SU-DHL-6 (cell line): ENCODE results near the gene MMP14.

ENCODE experiments used
- CTCF ChIP-seq: fragments of 200-600 bp; sonication (generic); IDR thresholded peaks from one replicate; pipeline ENCODE4 v1.5.1; 2017; ENCODE audit warnings: antibody characterized with exemption, mild to moderate bottlenecking, low read length, moderate library complexity; ENCODE audit not compliant: insufficient read depth, poor library complexity, severe bottlenecking
- EZH2phosphoT487 ChIP-seq: fragments of 200-600 bp; sonication (generic), shearing (Covaris generic); conservative IDR thresholded peaks from 2 replicates; pipeline ENCODE4 v1.6.1; 2018; ENCODE audit warnings: mild to moderate bottlenecking, antibody characterized with exemption, low read length, moderate library complexity, mixed read lengths

DNA sequence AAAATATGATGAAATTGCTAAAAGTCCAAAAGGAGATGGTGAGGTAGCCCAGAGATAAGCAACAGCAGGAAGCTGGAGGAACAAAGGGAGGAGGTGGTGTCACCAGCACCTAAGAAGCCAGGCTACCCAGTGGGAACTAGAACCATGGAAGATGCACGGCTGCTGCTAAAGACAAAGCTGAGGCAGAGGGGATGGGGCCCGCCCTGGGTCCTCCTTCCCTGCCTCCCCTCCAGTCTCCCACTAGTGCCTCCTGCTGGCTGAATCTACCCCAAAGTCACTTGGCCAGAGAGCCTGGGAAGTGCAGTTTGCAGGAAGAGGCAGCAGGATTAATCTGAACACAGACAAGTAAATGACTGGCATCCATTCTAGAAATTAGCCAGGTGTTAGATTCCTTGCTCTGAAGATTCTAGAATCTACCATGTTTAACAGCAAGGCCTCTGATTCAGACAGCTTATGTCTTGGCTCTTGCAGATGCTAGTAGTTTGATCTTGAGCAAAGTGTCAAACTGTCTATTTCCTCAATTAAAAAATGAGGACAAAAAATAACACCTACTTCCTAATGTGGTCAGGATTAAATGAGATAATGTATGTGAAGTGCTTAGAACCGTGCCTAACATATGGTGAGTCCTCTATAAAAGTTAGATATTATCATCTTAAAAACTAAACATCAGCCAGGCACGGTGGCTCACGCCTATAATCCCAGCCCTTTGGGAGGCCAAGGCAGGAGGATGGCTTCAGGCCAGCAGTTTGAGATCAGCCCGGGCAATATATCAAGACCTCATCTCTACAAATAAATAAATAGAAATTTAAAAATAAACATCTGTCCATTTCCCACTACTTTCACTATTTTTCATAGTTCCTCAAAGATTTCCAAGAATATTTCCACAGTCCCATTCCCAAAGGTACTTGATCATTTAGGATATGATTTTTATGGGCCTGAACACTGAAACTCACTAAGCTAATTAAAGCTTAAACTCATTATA is 29.3 kb downstream of the MMP14 start:
- peak; percentile 19 for TF ChIP-seq CTCF
- no peak for TF ChIP-seq EZH2phosphoT487
